ENCODE data around the gene MMP2. TPM values are rescaled to one million over a fixed set of nuclear protein-coding genes. Genes with fewer than 3 reads are reported as not detected.

The MMP2 gene
- total RNA-seq, 6 experiments from 2014 or later: 4.8 to 13.2 (median 6.7) TPM

DNA sequence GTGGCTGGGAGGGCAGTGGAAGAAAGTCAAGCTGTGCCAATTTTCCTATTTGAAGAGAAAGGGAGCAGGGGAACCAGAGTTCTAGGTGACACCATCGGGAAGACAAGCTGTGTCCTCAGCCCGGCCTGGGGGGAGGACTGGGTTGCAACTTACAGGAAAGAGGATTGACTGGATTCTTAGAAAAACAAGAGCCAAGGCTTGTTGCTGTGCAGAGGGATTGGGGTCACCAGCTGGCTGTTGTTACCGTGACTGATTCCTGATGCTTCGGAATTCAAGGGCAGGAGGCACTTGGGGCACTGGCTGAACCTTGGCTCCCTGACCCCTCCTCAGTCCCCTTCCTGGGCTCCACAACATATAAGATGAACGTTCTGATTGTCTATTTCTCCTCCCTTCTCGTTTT lies 16.8 kb upstream of the MMP2 start:
- H3K36me3 ChIP-seq: no peaks in the 10 kb centered on the region

DNA sequence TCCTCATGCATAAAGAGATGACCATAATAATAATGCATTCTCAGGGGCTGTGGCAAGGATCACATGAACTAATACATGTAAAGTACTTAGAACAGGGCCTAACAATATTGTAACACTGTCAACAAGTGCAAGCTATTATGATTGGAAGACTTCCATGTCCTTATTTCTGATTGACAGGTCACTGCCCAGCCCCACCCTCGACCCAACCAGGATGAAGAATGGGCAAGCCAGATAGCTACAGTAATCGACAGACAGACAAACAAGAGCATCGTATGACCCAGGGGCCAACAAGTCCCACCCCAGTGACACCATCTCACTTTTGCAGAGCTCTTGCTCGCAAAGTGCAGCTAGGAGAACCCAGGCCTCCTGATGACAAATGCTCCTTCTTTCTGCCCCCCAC lies 14.6 kb upstream of the MMP2 start:
- Histone ChIP-seq H3K4me3 (no peak overlapping the region), H3K27me3 (no peaks in the 10 kb centered on the region), H3K4me1 (no peaks in the 10 kb centered on the region), H3K36me3 (no peaks in the 10 kb centered on the region), H3K9me3 (no peaks in the 10 kb centered on the region), H3K27ac (no peak overlapping the region)
- intact Hi-C loops (cut with DNase I): loop anchor here (5.0 to 10.0 kb wide), 3 partner anchors 80 to 380 kb away; no protein-coding TSS in a partner anchor
- 38% methylated on average over 3 of the region's 4 CpGs for WGBS (ENCODE audit: insufficient coverage, low coverage, low lambda C conversion rate, missing lambda C conversion rate)
- ATAC-seq (no peak), DNase-seq (no peak)
- TF ChIP-seq, protein P1, sequence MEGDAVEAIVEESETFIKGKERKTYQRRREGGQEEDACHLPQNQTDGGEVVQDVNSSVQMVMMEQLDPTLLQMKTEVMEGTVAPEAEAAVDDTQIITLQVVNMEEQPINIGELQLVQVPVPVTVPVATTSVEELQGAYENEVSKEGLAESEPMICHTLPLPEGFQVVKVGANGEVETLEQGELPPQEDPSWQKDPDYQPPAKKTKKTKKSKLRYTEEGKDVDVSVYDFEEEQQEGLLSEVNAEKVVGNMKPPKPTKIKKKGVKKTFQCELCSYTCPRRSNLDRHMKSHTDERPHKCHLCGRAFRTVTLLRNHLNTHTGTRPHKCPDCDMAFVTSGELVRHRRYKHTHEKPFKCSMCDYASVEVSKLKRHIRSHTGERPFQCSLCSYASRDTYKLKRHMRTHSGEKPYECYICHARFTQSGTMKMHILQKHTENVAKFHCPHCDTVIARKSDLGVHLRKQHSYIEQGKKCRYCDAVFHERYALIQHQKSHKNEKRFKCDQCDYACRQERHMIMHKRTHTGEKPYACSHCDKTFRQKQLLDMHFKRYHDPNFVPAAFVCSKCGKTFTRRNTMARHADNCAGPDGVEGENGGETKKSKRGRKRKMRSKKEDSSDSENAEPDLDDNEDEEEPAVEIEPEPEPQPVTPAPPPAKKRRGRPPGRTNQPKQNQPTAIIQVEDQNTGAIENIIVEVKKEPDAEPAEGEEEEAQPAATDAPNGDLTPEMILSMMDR (IDR thresholded peaks at IDR 0.05): no peak
- TF ChIP-seq POLR2A (IDR thresholded peaks at IDR 0.05): no peak

More for the DNA sequence above, 16.8 kb upstream of the MMP2 start:
- intact Hi-C loops (cut with DNase I): loop anchor here (5.0 to 10.0 kb wide), 3 partner anchors 83 to 383 kb away; no protein-coding TSS in a partner anchor
- TF ChIP-seq POLR2A (IDR thresholded peaks at IDR 0.05): no peak
- TF ChIP-seq, protein P1 (IDR thresholded peaks at IDR 0.05): no peak
- no peaks in the 10 kb centered on the region for H3K9me3 ChIP-seq
- no peak overlapping the region for H3K4me3 ChIP-seq
- DNase-seq: no peak
- no peak overlapping the region for H3K27ac ChIP-seq
- ATAC-seq: no peak
- H3K4me1 ChIP-seq: no peaks in the 10 kb centered on the region
- WGBS (ENCODE audit: insufficient coverage, low coverage, low lambda C conversion rate, missing lambda C conversion rate): 51% methylated on average over 5 of the region's 6 CpGs
- no peaks in the 10 kb centered on the region for H3K27me3 ChIP-seq

DNA sequence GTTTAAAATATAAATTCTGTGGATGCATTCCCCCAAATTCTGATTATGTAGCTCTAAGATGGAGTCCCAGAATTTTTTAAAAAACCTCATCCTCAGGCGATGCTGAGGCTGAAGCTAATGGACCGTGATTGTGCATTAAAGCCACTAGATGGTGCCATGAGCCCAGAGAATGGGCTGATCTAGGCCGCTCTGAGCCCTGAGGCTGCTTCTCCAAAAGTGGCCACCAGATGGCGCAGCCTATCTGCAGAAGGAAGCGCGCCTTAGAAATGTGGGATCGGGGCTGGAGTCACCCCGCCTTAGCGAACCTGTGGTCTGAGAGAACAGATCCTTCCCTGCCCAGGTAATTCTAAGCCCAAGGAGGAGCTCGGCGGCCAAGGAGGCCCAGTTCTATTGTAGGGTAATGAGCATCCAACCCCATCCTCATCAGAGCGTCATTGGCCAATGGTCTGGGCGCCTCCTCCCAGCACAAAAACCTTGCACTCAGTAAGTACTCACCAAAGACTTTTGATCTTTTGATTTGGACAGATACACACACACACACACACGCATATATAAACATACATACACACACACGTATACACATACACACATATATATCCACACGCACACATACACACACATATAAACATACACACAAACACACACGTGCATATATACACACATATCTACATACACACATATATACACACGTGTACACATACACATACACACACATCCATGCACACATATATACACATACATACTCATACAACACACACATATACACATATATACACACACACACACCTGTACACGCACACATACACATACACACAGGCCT lies 13.7 kb upstream of the MMP2 start:
- peak; percentile 83 to 86 (median 85) for DNase-seq
- TF ChIP-seq, protein P1 (IDR thresholded peaks at IDR 0.05): peak; percentile 99 to 100 (median 100)
- no peak for TF ChIP-seq POLR2A (IDR thresholded peaks at IDR 0.05)
- no peak overlapping the region for H3K27ac ChIP-seq
- H3K27me3 ChIP-seq: no peaks in the 10 kb centered on the region
- no peaks in the 10 kb centered on the region for H3K9me3 ChIP-seq
- ATAC-seq: peak; percentile 97 to 100 (median 99)
- intact Hi-C loops (cut with DNase I): loop anchor here (5.0 to 10.0 kb wide), 3 partner anchors 77 to 380 kb away; no protein-coding TSS in a partner anchor
- H3K36me3 ChIP-seq: no peaks in the 10 kb centered on the region
- no peak overlapping the region for H3K4me3 ChIP-seq
- no peaks in the 10 kb centered on the region for H3K4me1 ChIP-seq
- 15% methylated on average over 12 of the region's 19 CpGs for WGBS (ENCODE audit: insufficient coverage, low coverage, low lambda C conversion rate, missing lambda C conversion rate)

DNA sequence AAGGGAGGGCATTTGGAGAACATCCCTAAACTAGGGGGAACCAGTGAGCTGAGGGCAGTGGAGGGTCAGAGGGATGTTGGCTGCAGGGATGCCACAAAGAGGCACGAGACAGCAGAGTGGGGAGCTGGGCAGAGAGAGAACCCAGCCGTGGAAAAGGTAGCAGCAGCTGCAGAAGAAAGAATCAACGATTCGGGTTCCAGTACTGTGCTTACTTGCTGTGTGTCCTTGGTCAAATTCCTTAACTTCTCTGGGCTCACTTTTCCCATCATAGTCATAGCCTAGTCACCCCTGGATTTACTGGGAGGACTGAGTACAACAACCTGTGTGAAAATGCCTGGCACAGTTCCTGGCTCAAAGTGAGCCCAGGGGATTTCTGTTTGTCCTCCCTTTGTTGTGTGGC lies 12.8 kb upstream of the MMP2 start:
- H3K4me3 ChIP-seq: no peak overlapping the region
- no peaks in the 10 kb centered on the region for H3K27me3 ChIP-seq
- ATAC-seq: no peak
- TF ChIP-seq, protein P1 (IDR thresholded peaks at IDR 0.05): no peak
- TF ChIP-seq POLR2A (IDR thresholded peaks at IDR 0.05): no peak
- no peak for DNase-seq
- no peaks in the 10 kb centered on the region for H3K4me1 ChIP-seq
- H3K36me3 ChIP-seq: no peaks in the 10 kb centered on the region
- intact Hi-C loops (cut with DNase I): loop anchor here (5.0 to 10.0 kb wide), 3 partner anchors 76 to 379 kb away; no protein-coding TSS in a partner anchor
- no peaks in the 10 kb centered on the region for H3K9me3 ChIP-seq
- no peak overlapping the region for H3K27ac ChIP-seq
- WGBS (ENCODE audit: insufficient coverage, low coverage, low lambda C conversion rate, missing lambda C conversion rate): 73% methylated on average over 4 of the region's 4 CpGs

Measured in right lobe of liver (tissue), 6 donors.